Mesothelial cell of epicardium (in vitro differentiated cells): ENCODE data around the gene TMEM169. TPM values are rescaled to one million over a fixed set of nuclear protein-coding genes. Genes with fewer than 3 reads are reported as not detected.
"Not testable (repeated sequence)": the region's sequence is repeated elsewhere in the genome, so short reads cannot be mapped to it uniquely, and the experiment has no call there.

ENCODE experiments used
- DNase-seq, 2 experiments: peaks; one replicate each; pipeline ENCODE4 v3.0.0; 2021; ENCODE audit warnings: low spot score in 2 of 2; ENCODE audit not compliant: unreplicated experiment in 2 of 2
- H3K27ac Mint-ChIP-seq: 2 replicates; pipeline ENCODE4 v1.8.0; 2021; ENCODE audit warnings: mixed read lengths
- H3K27me3 Mint-ChIP-seq: 2 replicates; pipeline ENCODE4 v1.8.0; 2021; ENCODE audit warnings: low read depth, mixed read lengths
- H3K36me3 Mint-ChIP-seq: 2 replicates; pipeline ENCODE4 v1.8.0; 2021; ENCODE audit warnings: mixed read lengths
- H3K4me1 Mint-ChIP-seq: 2 replicates; pipeline ENCODE4 v1.8.0; 2021; ENCODE audit warnings: mixed read lengths
- H3K4me3 Mint-ChIP-seq: 2 replicates; pipeline ENCODE4 v1.8.0; 2021; ENCODE audit warnings: mild to moderate bottlenecking, moderate library complexity, mixed read lengths
- H3K9me3 Mint-ChIP-seq: 2 replicates; pipeline ENCODE4 v1.8.0; 2021; ENCODE audit warnings: mixed read lengths
- total RNA-seq: library from RNA; stranded (reverse); gene quantifications from 3 replicates; pipeline ENCODE4 v1.2.1, GENCODE V29; 2021
- TF ChIP-seq, protein P1 (sequence below): fragments of 200-600 bp; sonication (generic); IDR thresholded peaks from one replicate; pipeline ENCODE4 v1.5.0; 2021; ENCODE audit warnings: antibody characterized with exemption; ENCODE audit not compliant: unreplicated experiment

TMEM169 gene
- total RNA-seq, 1 donor from 2014 or later: 0.78 TPM

DNA sequence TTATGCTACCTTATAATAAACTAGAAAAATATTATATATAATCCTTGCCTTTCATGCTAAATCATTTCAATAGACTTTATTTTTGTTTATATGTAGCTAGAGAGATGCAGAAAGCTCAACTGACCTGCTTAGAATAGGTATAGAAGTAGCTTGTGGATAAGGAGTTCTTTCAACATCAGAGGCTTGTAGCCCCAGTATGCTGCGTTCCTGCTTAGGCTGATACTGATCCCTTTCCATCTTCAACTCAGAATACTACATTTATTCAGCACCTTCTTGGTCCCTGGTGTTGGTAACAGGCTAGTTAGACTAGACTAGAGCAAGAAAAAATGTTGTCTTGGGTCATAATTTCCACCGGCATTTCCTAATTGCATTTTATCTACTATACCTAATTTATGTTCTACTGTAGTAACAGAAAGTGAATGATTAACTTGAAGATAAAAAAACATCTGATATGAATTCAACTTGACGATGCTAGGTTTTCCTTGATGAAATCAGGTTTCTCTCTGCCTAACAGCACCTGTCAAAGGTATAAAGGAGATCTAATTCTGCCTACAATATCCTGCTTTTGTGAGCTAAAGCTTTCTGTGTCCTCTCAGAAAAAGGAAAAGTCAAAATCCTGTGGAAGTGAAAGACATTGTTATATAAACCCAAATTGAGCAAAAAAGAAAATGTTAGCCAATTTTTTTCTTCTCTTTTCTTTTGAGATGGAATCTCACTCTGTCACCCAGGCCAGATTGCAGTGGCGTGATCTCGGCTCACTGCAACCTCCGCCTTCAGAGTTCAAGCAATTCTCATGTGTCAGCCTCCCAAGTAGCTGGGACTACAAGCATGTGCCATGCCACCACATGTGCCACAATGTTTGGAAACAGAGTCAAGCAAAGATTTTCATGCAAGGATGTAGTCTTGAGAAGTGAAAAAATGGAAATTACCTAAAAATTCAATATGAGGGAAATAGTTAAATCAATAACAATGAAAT lies 5.9 kb upstream of the TMEM169 start:
- H3K27me3 Mint-ChIP-seq: no peaks in the 10 kb centered on the region
- no peaks in the 10 kb centered on the region for H3K9me3 Mint-ChIP-seq
- TF ChIP-seq, protein P1, sequence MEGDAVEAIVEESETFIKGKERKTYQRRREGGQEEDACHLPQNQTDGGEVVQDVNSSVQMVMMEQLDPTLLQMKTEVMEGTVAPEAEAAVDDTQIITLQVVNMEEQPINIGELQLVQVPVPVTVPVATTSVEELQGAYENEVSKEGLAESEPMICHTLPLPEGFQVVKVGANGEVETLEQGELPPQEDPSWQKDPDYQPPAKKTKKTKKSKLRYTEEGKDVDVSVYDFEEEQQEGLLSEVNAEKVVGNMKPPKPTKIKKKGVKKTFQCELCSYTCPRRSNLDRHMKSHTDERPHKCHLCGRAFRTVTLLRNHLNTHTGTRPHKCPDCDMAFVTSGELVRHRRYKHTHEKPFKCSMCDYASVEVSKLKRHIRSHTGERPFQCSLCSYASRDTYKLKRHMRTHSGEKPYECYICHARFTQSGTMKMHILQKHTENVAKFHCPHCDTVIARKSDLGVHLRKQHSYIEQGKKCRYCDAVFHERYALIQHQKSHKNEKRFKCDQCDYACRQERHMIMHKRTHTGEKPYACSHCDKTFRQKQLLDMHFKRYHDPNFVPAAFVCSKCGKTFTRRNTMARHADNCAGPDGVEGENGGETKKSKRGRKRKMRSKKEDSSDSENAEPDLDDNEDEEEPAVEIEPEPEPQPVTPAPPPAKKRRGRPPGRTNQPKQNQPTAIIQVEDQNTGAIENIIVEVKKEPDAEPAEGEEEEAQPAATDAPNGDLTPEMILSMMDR: no peak
- H3K4me3 Mint-ChIP-seq: no peak overlapping the region
- no peaks in the 10 kb centered on the region for H3K36me3 Mint-ChIP-seq
- no peak overlapping the region for H3K27ac Mint-ChIP-seq
- H3K4me1 Mint-ChIP-seq: no peaks in the 10 kb centered on the region
- DNase-seq: no peak

DNA sequence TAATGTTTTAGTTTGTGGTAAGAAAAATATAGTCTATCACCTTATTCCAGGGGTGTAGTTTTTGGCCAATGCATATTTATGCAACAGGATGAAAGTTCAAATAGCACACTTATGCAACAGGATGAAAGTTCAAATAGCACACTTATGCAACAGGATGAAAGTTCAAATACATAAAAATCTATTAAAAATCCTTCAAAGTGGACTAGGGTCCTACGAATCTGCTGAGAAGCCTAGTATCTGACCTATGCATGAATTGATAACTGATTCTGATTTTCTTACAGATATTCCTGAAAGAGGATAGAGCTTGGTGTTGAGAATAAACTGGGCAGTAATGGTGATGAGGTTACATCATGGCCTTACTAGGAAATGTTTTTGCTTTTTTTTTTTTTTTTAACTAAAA lies 2.9 kb upstream of the TMEM169 start:
- Mint-ChIP-seq H3K4me3 (no peak overlapping the region), H3K27ac (no peak overlapping the region), H3K9me3 (no peaks in the 10 kb centered on the region), H3K4me1 (peaks cover 19% of the 10 kb centered on the region), H3K27me3 (peaks cover 6% of the 10 kb centered on the region), H3K36me3 (no peaks in the 10 kb centered on the region)
- no peak for DNase-seq
- TF ChIP-seq, protein P1: no peak

DNA sequence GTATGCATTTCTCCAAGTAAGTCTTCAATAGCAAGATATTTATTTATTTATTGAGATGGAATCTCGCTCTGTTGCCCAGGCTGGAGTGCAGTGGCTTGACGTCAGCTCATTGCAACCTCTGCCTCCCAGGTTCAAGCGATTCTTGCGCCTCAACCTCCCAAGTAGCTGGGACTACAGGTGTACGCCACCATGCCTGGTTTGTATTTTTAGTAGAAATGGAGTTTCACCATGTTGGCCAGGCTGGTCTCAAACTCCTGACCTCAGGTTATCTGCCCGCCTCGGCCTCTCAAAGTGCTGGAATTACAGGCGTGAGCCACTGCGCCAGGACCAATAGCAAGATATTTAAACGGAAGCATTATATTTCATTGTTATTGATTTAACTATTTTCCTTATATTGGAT lies 1.7 kb upstream of the TMEM169 start:
- not testable (repeated sequence) for H3K27me3 Mint-ChIP-seq, H3K4me3 Mint-ChIP-seq
- peaks cover 22% of the 10 kb centered on the region for H3K4me1 Mint-ChIP-seq

DNA sequence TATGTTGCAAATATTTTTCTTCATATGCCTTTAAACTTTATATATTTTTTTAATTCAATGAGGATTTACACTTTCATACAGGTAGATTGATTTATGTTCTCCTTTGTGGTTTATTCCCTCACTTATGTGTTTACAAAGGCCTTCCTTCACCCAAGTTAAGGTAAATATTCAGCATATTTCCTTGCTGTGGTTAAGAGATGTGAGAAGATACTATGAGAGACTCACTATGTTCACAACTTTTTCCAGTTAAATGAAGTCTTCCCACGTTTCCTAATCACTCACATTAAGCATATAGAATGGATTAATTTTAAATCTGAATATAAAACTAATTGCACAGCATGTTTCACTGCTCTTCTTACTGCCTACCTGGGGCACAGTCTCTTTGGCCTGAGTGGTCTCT lies 707 bp upstream of the TMEM169 start:
- Mint-ChIP-seq H3K36me3 (no peaks in the 10 kb centered on the region), H3K4me3 (peak overlapping the region; percentile 73), H3K9me3 (no peaks in the 10 kb centered on the region)

More for the DNA sequence above, 1.7 kb upstream of the TMEM169 start:
- not testable (repeated sequence) for H3K9me3 Mint-ChIP-seq, H3K27ac Mint-ChIP-seq, H3K36me3 Mint-ChIP-seq, DNase-seq

DNA sequence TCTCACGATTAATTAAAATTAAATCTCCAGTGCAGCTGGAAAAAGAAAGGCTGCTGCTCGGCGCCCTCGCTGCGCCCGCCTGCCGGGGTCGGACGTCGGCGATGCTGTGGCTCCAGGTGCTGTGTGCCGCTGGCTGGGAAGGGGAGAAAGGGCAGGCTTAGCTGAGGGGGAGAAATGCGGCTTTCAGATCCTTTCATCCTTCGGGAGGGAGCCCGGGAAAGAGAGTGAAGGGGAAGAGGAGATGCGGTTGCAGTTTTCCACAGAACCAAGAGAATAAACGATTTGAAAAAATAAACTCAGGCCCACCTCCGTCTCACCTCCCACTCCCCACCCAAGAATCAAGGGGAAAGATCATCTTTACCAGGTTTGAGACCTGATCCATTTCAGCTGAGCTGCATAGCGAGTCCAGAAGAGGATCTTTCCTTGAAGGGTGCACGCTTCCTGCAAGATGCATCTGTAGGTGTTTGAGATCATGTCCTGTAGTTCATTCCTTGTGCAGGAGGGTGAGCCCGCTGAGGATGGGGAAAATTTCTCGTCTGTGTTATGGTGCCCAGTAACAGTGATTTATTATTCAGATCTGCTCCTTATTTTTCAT lies 495 bp downstream of the TMEM169 start:
- Mint-ChIP-seq H3K9me3 (no peaks in the 10 kb centered on the region), H3K4me3 (peak overlapping the region; percentile 73), H3K27ac (peak overlapping the region; percentile 67), H3K4me1 (peaks cover 22% of the 10 kb centered on the region), H3K27me3 (peaks cover 6% of the 10 kb centered on the region), H3K36me3 (no peaks in the 10 kb centered on the region)
- TF ChIP-seq, protein P1: no peak
- peak in 1 of 2 experiments; percentile 48 for DNase-seq

More for the DNA sequence above, 707 bp upstream of the TMEM169 start:
- Mint-ChIP-seq H3K4me1 (peaks cover 22% of the 10 kb centered on the region), H3K27me3 (peaks cover 6% of the 10 kb centered on the region), H3K27ac (peak overlapping the region; percentile 28)
- no peak for DNase-seq
- TF ChIP-seq, protein P1: no peak

DNA sequence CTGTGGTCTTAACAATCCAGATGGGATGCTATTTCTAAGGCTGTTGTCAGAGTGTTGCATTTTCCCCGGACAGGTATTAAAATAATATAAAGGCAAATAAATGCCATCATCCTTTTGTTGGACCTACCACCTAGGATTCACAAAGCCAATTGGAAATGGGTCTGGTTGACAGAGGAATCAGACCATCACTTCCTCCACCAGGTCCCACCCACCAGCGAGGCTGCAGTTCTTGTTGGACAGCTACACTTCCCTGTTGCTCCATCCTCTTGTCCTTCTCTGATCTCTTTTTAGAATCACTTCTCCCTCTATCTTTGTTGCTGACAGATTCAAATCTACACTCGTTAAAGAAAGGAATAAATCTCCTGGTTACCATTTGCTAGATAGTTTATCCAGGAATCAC lies 1.1 kb downstream of the TMEM169 start:
- TF ChIP-seq, protein P1: no peak
- no peaks in the 10 kb centered on the region for H3K9me3 Mint-ChIP-seq
- H3K27ac Mint-ChIP-seq: no peak overlapping the region
- H3K4me1 Mint-ChIP-seq: peaks cover 22% of the 10 kb centered on the region
- peaks cover 6% of the 10 kb centered on the region for H3K27me3 Mint-ChIP-seq
- no peaks in the 10 kb centered on the region for H3K36me3 Mint-ChIP-seq
- peak overlapping the region; percentile 73 for H3K4me3 Mint-ChIP-seq
- DNase-seq: no peak
